Fibroblast of villous mesenchyme (primary cell): ENCODE results near the gene LKAAEAR1. TPM values are rescaled to one million over a fixed set of nuclear protein-coding genes. Genes with fewer than 3 reads are reported as not detected.

Source experiments
- DNase-seq: peaks from one replicate; pipeline ENCODE4 v3.0.0-alpha.2; 2010; ENCODE audit warnings: low read depth
- H3K4me3 ChIP-seq: 2 replicates; pipeline ENCODE4 v1.5.1; 2011; ENCODE audit warnings: low read depth, mild to moderate bottlenecking, low read length
- CTCF ChIP-seq: IDR thresholded peaks from 2 replicates; pipeline ENCODE4 v1.5.1; 2012; ENCODE audit warnings: low read depth, mild to moderate bottlenecking, low read length; ENCODE audit not compliant: insufficient read depth
- total RNA-seq: library from RNA; depleted of rRNA; stranded (reverse); fragments of >200 nt; gene quantifications from 2 replicates; pipeline ENCODE4 v1.2.3, GENCODE V29; 2012

Gene LKAAEAR1
- total RNA-seq, 1 donor: not detected

- no peak for TF ChIP-seq CTCF
- no peak for DNase-seq
These were observed 26.3 kb upstream of the LKAAEAR1 start for GRCh38 chr20:64110411-64111068.

GRCh38 chr20:64109831-64110391 lies 25.7 kb upstream of the LKAAEAR1 start:
- no peak for DNase-seq
- H3K4me3 ChIP-seq: no peak overlapping the region
- no peak for TF ChIP-seq CTCF

More at GRCh38 chr20:64110411-64111068, 26.3 kb upstream of the LKAAEAR1 start:
- no peak overlapping the region for H3K4me3 ChIP-seq

GRCh38 chr20:64108731-64109681 lies 24.8 kb upstream of the LKAAEAR1 start:
- no peak for TF ChIP-seq CTCF
- no peak for DNase-seq
- no peak overlapping the region for H3K4me3 ChIP-seq

GRCh38 chr20:64107736-64108457 lies 23.7 kb upstream of the LKAAEAR1 start:
- TF ChIP-seq CTCF: no peak
- DNase-seq: no peak
- H3K4me3 ChIP-seq: no peak overlapping the region

- no peak for DNase-seq
- H3K4me3 ChIP-seq: no peak within 1 kb of the TSS
- TF ChIP-seq CTCF: no peak
These were observed 23.0 kb upstream of the LKAAEAR1 start, which contains the start of gene NPBWR2 for GRCh38 chr20:64106981-64107735. TSS of gene NPBWR2 (minus strand) at chr20:64107565. CDS start at chr20:64106831, 734 bp downstream.
